Endodermal cell (in vitro differentiated cells): ENCODE results near the gene NEUROD4. TPM values are rescaled to one million over a fixed set of nuclear protein-coding genes. Genes with fewer than 3 reads are reported as not detected.
"Not testable (repeated sequence)": the region's sequence is repeated elsewhere in the genome, so short reads cannot be mapped to it uniquely, and the experiment has no call there.

Source experiments
- DNase-seq: peaks from one replicate; pipeline ENCODE4 v3.0.0-alpha.2; 2017
- H3K27ac ChIP-seq: 2 replicates; pipeline ENCODE4 v1.5.1; 2013; ENCODE audit warnings: mild to moderate bottlenecking, low read depth, low read length, moderate library complexity
- H3K27me3 ChIP-seq: 2 replicates; pipeline ENCODE4 v1.6.1; 2013; ENCODE audit warnings: mild to moderate bottlenecking, low read length, moderate library complexity; ENCODE audit not compliant: insufficient read depth, control insufficient read depth, poor library complexity, severe bottlenecking
- H3K36me3 ChIP-seq: 2 replicates; pipeline ENCODE4 v1.7.0; 2013; ENCODE audit warnings: mild to moderate bottlenecking, low read length, moderate library complexity; ENCODE audit not compliant: control insufficient read depth, insufficient read depth
- H3K4me1 ChIP-seq: one replicate; pipeline ENCODE4 v1.7.0; 2013; ENCODE audit warnings: low read length; ENCODE audit not compliant: control insufficient read depth, insufficient read depth
- H3K4me3 ChIP-seq: 2 replicates; pipeline ENCODE4 v1.5.1; 2013; ENCODE audit warnings: mild to moderate bottlenecking, low read length, moderate library complexity
- H3K9ac ChIP-seq: 2 replicates; pipeline ENCODE4 v1.6.1; 2013; ENCODE audit warnings: mild to moderate bottlenecking, low read length, moderate library complexity; ENCODE audit not compliant: poor library complexity, severe bottlenecking; ENCODE audit errors: extremely low read depth
- H3K9me3 ChIP-seq: 2 replicates; pipeline ENCODE4 v1.6.1; 2013; ENCODE audit warnings: mild to moderate bottlenecking, low read length, moderate library complexity; ENCODE audit not compliant: control insufficient read depth
- H3K27ac Mint-ChIP-seq: 2 replicates; pipeline ENCODE4 v1.8.0; 2020; ENCODE audit warnings: mixed read lengths
- H3K27me3 Mint-ChIP-seq: 2 replicates; pipeline ENCODE4 v1.8.0; 2021; ENCODE audit warnings: mild to moderate bottlenecking, mixed read lengths; ENCODE audit not compliant: insufficient read depth
- H3K36me3 Mint-ChIP-seq: 2 replicates; pipeline ENCODE4 v1.8.0; 2020; ENCODE audit warnings: low read depth, mixed read lengths
- H3K4me1 Mint-ChIP-seq: 2 replicates; pipeline ENCODE4 v1.8.0; 2020; ENCODE audit warnings: mixed read lengths
- H3K4me3 Mint-ChIP-seq: 2 replicates; pipeline ENCODE4 v1.8.0; 2020; ENCODE audit warnings: mild to moderate bottlenecking, moderate library complexity, mixed read lengths
- H3K9me3 Mint-ChIP-seq: 2 replicates; pipeline ENCODE4 v1.8.0; 2020; ENCODE audit warnings: mild to moderate bottlenecking, mixed read lengths
- WGBS, 2 experiments: methylation state at CpG; one replicate each; pipeline versions ENCODE4 v1.1.5 to v1.1.7; 2013; ENCODE audit warnings: missing lambda C conversion rate in 2 of 2, mixed read lengths in 1 of 2; ENCODE audit not compliant: insufficient coverage in 1 of 2, insufficient read length in 1 of 2; 5-methylcytosine and 5-hydroxymethylcytosine counted together
- total RNA-seq, 2 donors: library from RNA; stranded (reverse); fragmentation: NEBNext Ultra II Directional in 1 of 2; extraction: Animal tissue kit (Norgen Biotek cat#: 25700) in 1 of 2; gene quantifications; 2 replicates in 1 of 2; 3 replicates in 1 of 2; pipeline ENCODE4 v1.2.1, GENCODE V29; 2021
- TF ChIP-seq, protein P1 (sequence below): fragments of 200-600 bp; sonication (generic); conservative IDR thresholded peaks from 2 replicates; pipeline ENCODE4 v1.5.0; 2021; ENCODE audit warnings: antibody characterized with exemption, mild to moderate bottlenecking

The NEUROD4 gene
- total RNA-seq, 2 donors from 2014 or later, result not detected

DNA sequence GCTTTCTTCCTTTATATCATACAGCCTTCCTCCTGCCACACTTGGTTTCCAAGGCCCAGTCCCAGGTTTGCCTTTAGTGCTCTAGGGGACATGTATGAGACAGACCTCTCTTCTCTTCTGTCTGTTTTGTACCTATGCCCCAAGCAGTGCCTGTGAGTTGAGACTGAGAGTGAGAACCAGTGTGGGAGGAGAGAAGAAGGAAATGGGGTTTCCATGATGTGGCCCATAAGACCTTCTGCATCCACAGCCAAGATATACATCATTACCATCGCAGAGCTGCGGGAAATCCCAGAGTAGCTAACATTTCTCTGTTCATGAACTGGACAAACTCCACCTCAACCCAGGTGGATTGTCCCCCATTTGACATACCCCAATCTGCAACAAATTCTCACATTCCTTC is 38.0 kb upstream of the NEUROD4 start:
- no peaks in the 10 kb centered on the region for H3K27me3 ChIP-seq
- no peaks in the 10 kb centered on the region for H3K36me3 ChIP-seq
- no peak overlapping the region for H3K4me3 Mint-ChIP-seq
- no peaks in the 10 kb centered on the region for H3K36me3 Mint-ChIP-seq
- H3K4me3 ChIP-seq, result no peak overlapping the region
- peaks cover 2% of the 10 kb centered on the region for H3K4me1 Mint-ChIP-seq
- no peaks in the 10 kb centered on the region for H3K9me3 ChIP-seq
- H3K9ac ChIP-seq, result no peak overlapping the region
- no peaks in the 10 kb centered on the region for H3K9me3 Mint-ChIP-seq
- no peaks in the 10 kb centered on the region for H3K4me1 ChIP-seq
- TF ChIP-seq, protein P1, sequence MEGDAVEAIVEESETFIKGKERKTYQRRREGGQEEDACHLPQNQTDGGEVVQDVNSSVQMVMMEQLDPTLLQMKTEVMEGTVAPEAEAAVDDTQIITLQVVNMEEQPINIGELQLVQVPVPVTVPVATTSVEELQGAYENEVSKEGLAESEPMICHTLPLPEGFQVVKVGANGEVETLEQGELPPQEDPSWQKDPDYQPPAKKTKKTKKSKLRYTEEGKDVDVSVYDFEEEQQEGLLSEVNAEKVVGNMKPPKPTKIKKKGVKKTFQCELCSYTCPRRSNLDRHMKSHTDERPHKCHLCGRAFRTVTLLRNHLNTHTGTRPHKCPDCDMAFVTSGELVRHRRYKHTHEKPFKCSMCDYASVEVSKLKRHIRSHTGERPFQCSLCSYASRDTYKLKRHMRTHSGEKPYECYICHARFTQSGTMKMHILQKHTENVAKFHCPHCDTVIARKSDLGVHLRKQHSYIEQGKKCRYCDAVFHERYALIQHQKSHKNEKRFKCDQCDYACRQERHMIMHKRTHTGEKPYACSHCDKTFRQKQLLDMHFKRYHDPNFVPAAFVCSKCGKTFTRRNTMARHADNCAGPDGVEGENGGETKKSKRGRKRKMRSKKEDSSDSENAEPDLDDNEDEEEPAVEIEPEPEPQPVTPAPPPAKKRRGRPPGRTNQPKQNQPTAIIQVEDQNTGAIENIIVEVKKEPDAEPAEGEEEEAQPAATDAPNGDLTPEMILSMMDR, result no peak
- DNase-seq, result no peak
- H3K27me3 Mint-ChIP-seq, result no peaks in the 10 kb centered on the region
- 96% methylated on average over 2 of the region's 2 CpGs; no CpG with 5 or more reads in 1 of the 2 experiments for WGBS, 2 experiments
- H3K27ac ChIP-seq, result no peak overlapping the region
- H3K27ac Mint-ChIP-seq, result no peak overlapping the region

DNA sequence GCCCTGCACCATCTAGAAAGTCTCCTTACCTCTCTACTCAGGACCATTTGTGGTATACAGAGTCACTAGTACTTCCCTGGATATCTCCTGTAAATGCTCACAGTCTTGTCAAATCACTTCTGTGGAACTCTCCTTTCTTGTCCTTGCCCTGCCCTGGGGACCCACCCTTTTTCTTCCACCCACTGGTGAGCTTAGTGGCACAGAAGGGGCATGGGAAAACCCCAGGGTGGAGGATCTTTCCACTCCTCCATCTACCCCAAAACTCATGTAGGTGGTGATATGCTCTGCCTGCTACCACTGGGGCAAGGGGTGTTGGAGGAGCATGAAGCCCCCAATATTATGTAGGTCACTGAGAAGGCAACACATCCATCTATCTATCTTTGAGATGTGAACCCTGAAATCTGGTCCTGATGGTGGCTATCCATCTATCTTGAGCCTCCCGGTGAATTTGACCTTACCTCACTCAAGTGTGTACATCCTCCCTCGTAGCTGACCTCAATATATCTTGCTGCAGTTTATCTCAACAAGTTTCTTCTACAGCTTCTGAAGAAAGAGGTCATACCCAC is 36.2 kb upstream of the NEUROD4 start:
- 87 to 94% methylated on average over 2 of the region's 2 CpGs for WGBS, 2 experiments
- no peak overlapping the region for H3K27ac Mint-ChIP-seq
- Histone ChIP-seq H3K4me1 (no peaks in the 10 kb centered on the region), H3K27me3 (no peaks in the 10 kb centered on the region), H3K9ac (no peak overlapping the region), H3K36me3 (no peaks in the 10 kb centered on the region), H3K9me3 (no peaks in the 10 kb centered on the region), H3K27ac (no peak overlapping the region), H3K4me3 (no peak overlapping the region)
- no peak for DNase-seq
- H3K4me3 Mint-ChIP-seq, result no peak overlapping the region
- TF ChIP-seq, protein P1, result no peak
- no peaks in the 10 kb centered on the region for H3K4me1 Mint-ChIP-seq
- H3K36me3 Mint-ChIP-seq, result no peaks in the 10 kb centered on the region
- no peaks in the 10 kb centered on the region for H3K27me3 Mint-ChIP-seq
- H3K9me3 Mint-ChIP-seq, result no peaks in the 10 kb centered on the region

DNA sequence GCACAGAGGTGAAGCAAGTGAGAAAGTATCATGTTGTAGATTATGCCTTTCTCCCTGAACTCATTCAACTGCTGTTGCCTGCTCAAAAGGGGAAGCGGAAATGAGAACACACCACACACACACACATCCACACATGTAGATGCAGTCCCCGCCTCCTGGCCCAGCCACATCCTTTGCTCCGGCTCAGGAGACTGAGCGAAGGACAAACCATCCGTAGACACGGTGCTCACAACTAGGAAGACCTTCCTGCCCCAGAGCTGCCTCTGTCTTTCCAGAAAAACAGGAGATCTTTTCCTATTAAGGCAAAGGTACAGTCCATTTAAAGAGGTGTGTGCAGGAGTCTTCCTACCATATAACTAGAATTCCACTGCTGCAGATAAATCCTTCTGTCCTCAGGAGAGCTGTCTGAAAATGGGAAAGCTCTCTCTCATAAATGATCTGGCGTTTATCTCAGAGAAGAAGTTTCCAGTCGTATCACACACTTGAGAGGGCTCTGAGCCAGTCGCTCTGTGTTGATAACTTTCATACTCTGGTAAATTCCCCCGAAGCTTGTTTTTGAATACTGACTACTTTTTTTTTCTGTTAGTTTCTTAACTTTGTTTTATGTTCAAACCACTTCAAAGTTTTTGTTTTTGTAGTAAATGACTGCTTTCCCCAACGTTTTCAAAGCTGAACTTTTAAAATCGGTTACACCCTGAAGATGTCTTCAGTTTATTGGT is 35.0 kb upstream of the NEUROD4 start, which contains the start of gene TESPA1:
Gene TESPA1 (minus strand): TSS at position 105 of the 719 bp plus-strand sequence. CDS start 10,200 bp downstream, outside the sequence.
- Mint-ChIP-seq H3K4me3 (no peak within 1 kb of the TSS), H3K27ac (no peak within 1 kb of the TSS)

DNA sequence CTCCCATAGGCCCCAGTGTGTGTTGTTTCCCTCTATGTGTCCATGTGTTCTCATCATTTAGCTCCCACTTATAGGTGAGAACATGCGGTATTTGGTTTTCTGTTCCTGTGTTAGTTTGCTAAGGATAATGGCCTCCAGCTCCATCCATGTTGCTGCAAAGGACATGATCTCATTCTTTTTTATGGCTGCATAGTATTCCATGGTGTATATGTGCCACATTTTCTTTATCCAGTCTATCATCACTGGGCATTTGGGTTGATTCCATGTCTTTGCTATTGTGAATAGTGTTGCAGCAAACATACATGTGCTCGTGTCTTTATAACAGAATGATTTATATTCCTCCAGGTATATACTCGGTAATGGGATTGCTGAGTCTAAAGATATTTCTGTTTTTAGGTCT is 33.0 kb upstream of the NEUROD4 start:
- H3K36me3 Mint-ChIP-seq, H3K27me3 ChIP-seq, H3K9me3 Mint-ChIP-seq, H3K27ac ChIP-seq, H3K4me1 Mint-ChIP-seq, DNase-seq, H3K27ac Mint-ChIP-seq, H3K9ac ChIP-seq, H3K36me3 ChIP-seq, H3K9me3 ChIP-seq, H3K4me3 ChIP-seq, H3K27me3 Mint-ChIP-seq, H3K4me3 Mint-ChIP-seq, H3K4me1 ChIP-seq: not testable (repeated sequence)
- 96 to 100% methylated on average over 2 to 3 of the region's 3 CpGs for WGBS, 2 experiments

More for the DNA sequence above, 35.0 kb upstream of the NEUROD4 start, which contains the start of gene TESPA1:
- H3K36me3 Mint-ChIP-seq, result no peaks in the 10 kb centered on the region
- TF ChIP-seq, protein P1, result no peak
- no peak within 1 kb of the TSS for H3K9ac ChIP-seq
- H3K36me3 ChIP-seq, result no peaks in the 10 kb centered on the region
- no peaks in the 10 kb centered on the region for H3K4me1 Mint-ChIP-seq
- WGBS, 2 experiments, result 91 to 98% methylated on average over 4 to 12 of the region's 12 CpGs
- no peaks in the 10 kb centered on the region for H3K4me1 ChIP-seq
- no peak for DNase-seq
- no peak within 1 kb of the TSS for H3K27ac ChIP-seq
- H3K9me3 Mint-ChIP-seq, result no peaks in the 10 kb centered on the region
- H3K27me3 Mint-ChIP-seq, result no peaks in the 10 kb centered on the region
- H3K4me3 ChIP-seq, result no peak within 1 kb of the TSS
- no peaks in the 10 kb centered on the region for H3K27me3 ChIP-seq
- no peaks in the 10 kb centered on the region for H3K9me3 ChIP-seq
